ENCODE data around the gene DUSP8.
"Not testable (repeated sequence)": the region's sequence is repeated elsewhere in the genome, so short reads cannot be mapped to it uniquely, and the experiment has no call there.

Gene DUSP8

DNA sequence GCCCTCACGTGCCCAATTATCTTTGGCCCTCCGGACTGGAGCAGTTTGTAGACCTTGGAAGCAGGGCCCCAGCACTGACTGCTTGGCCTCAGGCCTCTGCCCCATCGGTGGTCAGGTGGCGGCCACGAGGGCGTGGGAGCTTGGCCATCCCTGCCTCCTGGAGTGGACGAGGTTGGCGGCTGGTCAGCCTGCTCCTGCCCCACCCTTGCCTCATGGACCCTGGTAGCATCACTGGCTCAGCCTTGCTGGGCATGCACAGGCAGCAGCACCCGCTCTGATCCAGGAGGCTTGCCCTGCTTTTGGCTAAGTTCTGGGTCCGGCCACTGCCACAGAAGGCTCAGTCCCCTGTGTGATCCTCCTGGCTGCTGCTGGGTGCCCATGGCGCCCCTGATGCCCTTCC lies 32.1 kb upstream of the DUSP8 start:
- no peak overlapping the region for H3K27ac ChIP-seq
- TF ChIP-seq, protein P1, sequence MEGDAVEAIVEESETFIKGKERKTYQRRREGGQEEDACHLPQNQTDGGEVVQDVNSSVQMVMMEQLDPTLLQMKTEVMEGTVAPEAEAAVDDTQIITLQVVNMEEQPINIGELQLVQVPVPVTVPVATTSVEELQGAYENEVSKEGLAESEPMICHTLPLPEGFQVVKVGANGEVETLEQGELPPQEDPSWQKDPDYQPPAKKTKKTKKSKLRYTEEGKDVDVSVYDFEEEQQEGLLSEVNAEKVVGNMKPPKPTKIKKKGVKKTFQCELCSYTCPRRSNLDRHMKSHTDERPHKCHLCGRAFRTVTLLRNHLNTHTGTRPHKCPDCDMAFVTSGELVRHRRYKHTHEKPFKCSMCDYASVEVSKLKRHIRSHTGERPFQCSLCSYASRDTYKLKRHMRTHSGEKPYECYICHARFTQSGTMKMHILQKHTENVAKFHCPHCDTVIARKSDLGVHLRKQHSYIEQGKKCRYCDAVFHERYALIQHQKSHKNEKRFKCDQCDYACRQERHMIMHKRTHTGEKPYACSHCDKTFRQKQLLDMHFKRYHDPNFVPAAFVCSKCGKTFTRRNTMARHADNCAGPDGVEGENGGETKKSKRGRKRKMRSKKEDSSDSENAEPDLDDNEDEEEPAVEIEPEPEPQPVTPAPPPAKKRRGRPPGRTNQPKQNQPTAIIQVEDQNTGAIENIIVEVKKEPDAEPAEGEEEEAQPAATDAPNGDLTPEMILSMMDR (IDR thresholded peaks at IDR 0.05): no peak
- no peak for TF ChIP-seq ZFX (IDR thresholded peaks at IDR 0.05; ENCODE audit: borderline replicate concordance)

- no peak for TF ChIP-seq ZFX (IDR thresholded peaks at IDR 0.05; ENCODE audit: borderline replicate concordance)
- TF ChIP-seq, protein P1 (IDR thresholded peaks at IDR 0.05): no peak
- no peak overlapping the region for H3K27ac ChIP-seq
These were observed 31.6 kb upstream of the DUSP8 start for GRCh38 chr11:1603629-1604028.

DNA sequence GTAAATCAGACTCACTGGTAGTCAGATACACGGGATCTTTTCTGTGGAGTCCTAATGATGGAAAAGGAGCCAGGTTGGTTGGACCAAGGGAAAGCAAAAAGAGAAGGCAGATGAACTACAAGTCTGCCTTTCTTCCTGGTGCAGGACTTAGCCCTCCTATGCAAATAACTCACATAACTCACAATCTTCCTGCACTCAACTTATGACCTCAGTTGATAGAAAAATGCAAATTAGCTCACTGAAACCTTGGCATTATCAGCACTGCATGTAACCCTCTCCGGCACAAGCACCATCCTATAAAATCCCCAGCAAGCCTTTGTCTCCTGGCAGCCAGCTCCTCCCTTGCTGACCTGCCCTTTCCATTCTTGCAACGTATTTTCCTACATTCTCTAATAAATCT lies 29.6 kb upstream of the DUSP8 start:
- H3K27ac ChIP-seq: not testable (repeated sequence)

- no peak for TF ChIP-seq ZFX (IDR thresholded peaks at IDR 0.05; ENCODE audit: borderline replicate concordance)
- TF ChIP-seq, protein P1 (IDR thresholded peaks at IDR 0.05): no peak
- H3K27ac ChIP-seq: no peak overlapping the region
These were observed 28.6 kb upstream of the DUSP8 start for GRCh38 chr11:1600626-1601025.

- no peak for TF ChIP-seq ZFX (IDR thresholded peaks at IDR 0.05; ENCODE audit: borderline replicate concordance)
- TF ChIP-seq, protein P1 (IDR thresholded peaks at IDR 0.05): no peak
- H3K27ac ChIP-seq: no peak overlapping the region
These were observed 26.7 kb upstream of the DUSP8 start for GRCh38 chr11:1598816-1599215.

- not testable (repeated sequence) for H3K27ac ChIP-seq
These were observed 26.3 kb upstream of the DUSP8 start for GRCh38 chr11:1598406-1598805.

DNA sequence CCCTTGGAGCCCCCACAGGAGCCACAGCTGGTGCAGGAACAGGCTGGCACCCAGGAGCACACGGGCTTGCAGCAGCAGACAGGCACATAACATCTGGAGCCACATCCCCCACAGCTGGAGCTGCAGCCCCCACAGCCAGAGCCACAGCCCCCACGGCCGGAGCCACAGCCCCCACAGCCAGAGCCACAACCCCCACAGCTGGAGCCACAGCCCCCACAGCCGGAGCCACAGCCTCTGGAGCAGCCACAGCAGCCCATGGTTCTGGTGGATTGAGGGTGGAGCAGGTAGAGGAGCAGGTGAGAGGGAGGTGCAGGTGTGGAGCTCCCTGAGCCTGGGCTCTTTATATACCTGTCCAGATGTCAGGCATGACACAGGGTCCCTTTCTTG lies 25.9 kb upstream of the DUSP8 start, which contains the start of gene KRTAP5-2:
Gene KRTAP5-2 (minus strand): TSS at position 301 of the 387 bp plus-strand sequence. CDS start 44 bp downstream, at position 257.
- H3K27ac ChIP-seq: no peak within 1 kb of the TSS

GRCh38 chr11:1597331-1597993 lies 25.4 kb upstream of the DUSP8 start:
- no peak overlapping the region for H3K27ac ChIP-seq

More for the DNA sequence above, 25.9 kb upstream of the DUSP8 start, which contains the start of gene KRTAP5-2:
- TF ChIP-seq, protein P1 (IDR thresholded peaks at IDR 0.05): no peak
- TF ChIP-seq ZFX (IDR thresholded peaks at IDR 0.05; ENCODE audit: borderline replicate concordance): no peak

GRCh38 chr11:1596576-1597121 lies 24.6 kb upstream of the DUSP8 start:
- H3K27ac ChIP-seq: not testable (repeated sequence)

More at GRCh38 chr11:1597331-1597993, 25.4 kb upstream of the DUSP8 start:
- TF ChIP-seq ZFX (IDR thresholded peaks at IDR 0.05; ENCODE audit: borderline replicate concordance): no peak
- TF ChIP-seq, protein P1 (IDR thresholded peaks at IDR 0.05): no peak

DNA sequence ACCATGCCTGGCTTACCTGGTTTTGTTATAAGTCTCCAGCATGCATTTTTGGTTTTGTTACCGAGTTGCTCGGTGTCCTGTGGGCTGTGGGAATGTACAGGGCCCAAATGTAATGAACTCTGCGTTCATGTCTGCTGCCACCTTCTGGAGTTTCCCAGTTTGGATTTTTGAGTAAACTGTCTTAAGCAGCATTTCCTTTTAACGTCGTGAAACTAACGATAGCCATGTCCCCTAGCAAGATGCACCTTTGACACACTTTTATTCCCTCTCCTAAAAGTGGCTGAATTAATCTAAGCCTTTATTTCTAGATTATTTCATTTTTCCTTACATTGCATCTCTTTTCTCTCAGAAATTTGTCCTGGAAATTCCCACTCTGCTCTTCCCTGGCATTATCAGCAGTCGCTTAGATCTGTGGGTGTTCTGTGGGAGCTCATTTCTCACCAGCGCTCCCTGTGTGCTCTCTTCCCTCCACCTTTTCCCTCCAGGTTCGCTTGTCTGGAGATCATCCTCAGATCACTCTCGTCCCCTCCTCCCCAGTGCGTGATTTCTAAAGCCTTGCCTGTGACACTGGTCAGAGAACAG lies 24.0 kb upstream of the DUSP8 start:
- H3K27ac ChIP-seq: not testable (repeated sequence)

Measured in 22Rv1 (cell line).